Measurements from ENCODE around the gene CEACAM4. TPM values are rescaled to one million over a fixed set of nuclear protein-coding genes. Genes with fewer than 3 reads are reported as not detected.

Gene CEACAM4
- total RNA-seq, 1 donor from 2014 or later: 0.51 TPM

DNA sequence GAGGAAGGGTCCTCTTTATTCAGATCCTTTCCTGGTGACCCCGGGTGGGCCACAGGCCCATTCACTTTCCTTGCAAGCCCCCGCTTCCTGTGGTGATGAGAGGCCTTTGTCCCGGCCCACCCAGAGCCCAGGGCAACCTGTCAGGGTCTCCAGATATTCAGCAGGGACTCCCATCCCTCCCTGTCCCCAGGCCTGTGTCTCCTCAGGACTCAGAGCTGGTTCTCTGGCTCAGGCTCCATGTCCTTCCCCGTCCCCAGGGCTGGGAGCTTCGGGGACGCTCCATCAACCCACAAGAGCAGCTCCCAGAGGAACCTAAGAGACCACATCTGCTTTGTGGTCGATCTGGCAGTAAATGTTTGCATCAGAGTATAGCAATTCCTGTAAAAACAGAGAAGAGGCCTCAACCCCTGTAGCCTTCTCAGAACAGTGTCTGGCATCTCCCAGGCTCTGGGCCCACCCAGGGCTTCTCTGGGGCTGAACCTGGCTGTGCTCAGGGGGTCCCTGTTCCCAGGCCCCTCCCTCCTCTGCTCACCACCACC, 7.8 kb downstream of the CEACAM4 start:
- intact Hi-C loops (cut with DNase I): no loop called here
- DNase-seq (ENCODE audit: low spot score): no peak

DNA sequence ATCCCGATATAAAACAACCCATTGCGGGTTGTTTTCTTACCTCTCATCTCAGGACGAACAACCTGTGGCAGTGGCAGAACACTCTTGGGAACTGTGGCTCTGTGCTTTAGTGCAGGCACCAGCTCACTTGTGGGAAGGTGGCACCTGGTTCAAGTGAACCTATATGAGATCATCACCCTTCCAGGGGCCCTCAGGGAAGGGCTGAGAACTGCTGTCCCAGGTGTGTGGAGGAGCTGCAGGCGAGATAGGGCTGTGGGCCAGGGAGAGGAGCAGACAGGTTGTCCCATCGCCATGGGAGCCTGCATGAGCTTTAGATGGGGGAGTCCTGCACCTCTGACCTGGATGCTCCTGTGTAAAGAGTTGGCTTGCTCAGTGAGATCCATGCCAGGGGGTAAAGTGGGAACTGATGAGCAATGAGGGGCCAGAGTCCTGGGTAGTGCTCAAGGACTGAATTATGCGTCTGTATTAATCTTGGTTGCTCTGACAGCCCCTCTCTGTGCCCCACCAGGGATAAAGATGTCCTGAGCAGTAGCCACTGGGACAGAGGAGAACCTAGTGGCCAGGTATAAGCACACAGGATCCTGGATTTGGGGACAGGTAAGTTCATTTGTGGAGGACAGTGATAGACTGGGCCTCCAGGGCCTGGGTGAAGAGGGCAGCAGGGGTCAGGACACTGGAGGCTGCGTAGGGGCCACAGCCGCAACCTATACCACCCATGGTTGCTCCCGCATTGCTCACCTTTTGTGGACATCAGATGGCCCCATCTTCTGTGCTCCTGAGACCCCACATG, 8.7 kb downstream of the CEACAM4 start:
- DNase-seq (ENCODE audit: low spot score): no peak
- intact Hi-C loops (cut with DNase I): no loop called here

GRCh38 chr19:41616792-41617621, 9.9 kb downstream of the CEACAM4 start:
- DNase-seq (ENCODE audit: low spot score): no peak
- intact Hi-C loops (cut with DNase I): no loop called here

GRCh38 chr19:41615207-41615606, 11.7 kb downstream of the CEACAM4 start:
- DNase-seq (ENCODE audit: low spot score): no peak
- intact Hi-C loops (cut with DNase I): no loop called here

GRCh38 chr19:41612483-41612882, 14.4 kb downstream of the CEACAM4 start:
- intact Hi-C loops (cut with DNase I): no loop called here
- no peak for DNase-seq (ENCODE audit: low spot score)

DNA sequence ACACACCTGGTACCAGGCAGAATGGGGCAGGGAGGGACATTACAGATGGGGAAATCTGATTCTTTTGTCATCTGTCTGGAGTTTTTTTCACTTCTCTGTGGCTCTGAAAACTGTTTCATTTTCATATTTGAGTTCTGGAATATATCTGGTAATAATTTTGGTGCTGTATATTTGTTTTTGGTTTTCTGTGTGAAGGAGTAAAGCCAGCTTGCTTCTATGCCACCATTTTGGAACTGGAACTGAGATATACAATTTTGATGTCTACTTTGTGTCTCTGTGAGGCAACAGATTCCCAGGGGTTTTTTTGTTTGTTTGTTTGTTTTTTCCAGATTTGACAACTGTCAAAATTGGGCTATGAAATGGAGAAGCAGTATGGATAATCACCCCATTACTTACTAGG, 16.1 kb downstream of the CEACAM4 start:
- no peak for DNase-seq (ENCODE audit: low spot score)
- intact Hi-C loops (cut with DNase I): no loop called here

GRCh38 chr19:41607668-41608067, 19.2 kb downstream of the CEACAM4 start:
- intact Hi-C loops (cut with DNase I): no loop called here

GRCh38 chr19:41606215-41606837, 20.5 kb downstream of the CEACAM4 start:
- DNase-seq (ENCODE audit: low spot score): no peak
- intact Hi-C loops (cut with DNase I): no loop called here

More at GRCh38 chr19:41607668-41608067, 19.2 kb downstream of the CEACAM4 start:
- DNase-seq (ENCODE audit: low spot score): no peak

- DNase-seq (ENCODE audit: low spot score): peak; percentile 61
- intact Hi-C loops (cut with DNase I): no loop called here
Measured at GRCh38 chr19:41604831-41605230, 22.0 kb downstream of the CEACAM4 start.

DNA sequence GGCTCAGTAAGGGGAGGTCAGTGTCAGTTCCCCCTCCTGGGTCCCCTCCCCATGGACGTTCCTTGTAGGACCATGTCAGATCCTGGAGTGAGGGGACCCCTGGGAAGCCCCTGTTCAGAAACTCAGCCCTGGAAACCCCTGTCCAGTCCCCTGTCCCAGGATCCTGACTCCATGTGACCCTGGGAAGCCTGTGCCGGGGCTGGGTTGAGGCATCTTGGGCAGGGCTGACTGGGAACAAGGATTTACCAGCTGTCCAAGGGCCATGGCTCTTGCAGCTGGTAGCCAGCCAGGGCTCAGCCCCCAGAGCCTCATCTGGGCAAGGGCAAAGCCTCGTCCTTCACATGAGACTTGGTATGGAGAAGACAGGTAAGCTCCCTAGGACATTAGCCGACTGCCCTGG, 25.1 kb downstream of the CEACAM4 start:
- peak; percentile 38 for DNase-seq (ENCODE audit: low spot score)
- intact Hi-C loops (cut with DNase I): no loop called here

- intact Hi-C loops (cut with DNase I): no loop called here
- DNase-seq (ENCODE audit: low spot score): peak; percentile 15
Measured at GRCh38 chr19:41599175-41599966, 27.5 kb downstream of the CEACAM4 start.

DNA sequence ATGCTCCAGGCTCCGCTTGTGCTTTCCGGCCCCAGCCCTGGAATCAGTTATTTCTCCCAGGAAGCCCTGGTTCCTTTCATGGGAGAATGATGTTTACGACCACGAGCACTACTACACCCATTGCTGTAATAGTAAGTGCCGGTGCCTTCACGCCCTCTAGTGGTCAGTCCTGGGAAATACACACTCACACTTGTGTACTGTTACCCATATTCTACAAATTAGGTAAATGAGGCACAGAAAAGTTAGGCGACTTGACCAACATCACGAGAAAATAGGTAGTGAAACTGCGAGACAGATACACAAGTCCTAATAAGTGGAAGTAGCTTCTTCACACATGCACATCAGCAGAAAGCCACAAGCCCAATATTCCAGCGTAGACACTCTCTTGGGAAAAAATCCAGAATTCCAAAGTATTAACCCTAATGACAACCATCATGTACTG, 29.3 kb downstream of the CEACAM4 start:
- intact Hi-C loops (cut with DNase I): no loop called here
- DNase-seq (ENCODE audit: low spot score): peak; percentile 83

GRCh38 chr19:41595890-41596280, 31.0 kb downstream of the CEACAM4 start:
- peak; percentile 38 for DNase-seq (ENCODE audit: low spot score)
- intact Hi-C loops (cut with DNase I): no loop called here

DNA sequence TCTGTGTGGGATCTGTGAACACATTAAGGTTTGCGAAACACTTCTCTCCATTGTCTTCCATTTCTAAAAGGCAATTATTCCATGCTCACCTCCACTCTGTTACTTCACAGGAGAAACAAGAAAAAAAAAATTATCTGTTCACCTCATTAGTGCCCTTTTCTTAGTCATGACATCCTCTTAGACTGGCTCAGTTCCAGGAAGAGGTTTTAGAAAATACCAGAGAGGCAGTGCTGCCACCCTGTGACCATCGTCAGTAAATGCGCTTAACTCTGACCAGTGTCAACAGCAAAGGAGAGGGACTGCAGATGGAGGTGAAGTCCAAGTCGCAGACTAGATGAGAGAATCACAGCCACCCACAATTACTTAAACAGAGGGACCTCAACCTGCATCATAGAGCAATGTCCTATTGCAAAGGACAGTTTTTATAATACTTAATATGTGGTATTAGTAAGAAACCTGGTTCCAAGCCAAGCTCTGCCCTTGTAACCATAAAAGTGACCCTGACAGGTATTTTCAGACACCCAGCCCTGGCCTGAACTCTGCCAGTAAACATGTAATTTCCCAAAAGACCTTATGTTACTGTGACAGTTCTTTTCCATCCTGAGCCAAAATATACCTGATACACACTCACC, 31.5 kb downstream of the CEACAM4 start:
- DNase-seq (ENCODE audit: low spot score): peak; percentile 77
- intact Hi-C loops (cut with DNase I): no loop called here

DNA sequence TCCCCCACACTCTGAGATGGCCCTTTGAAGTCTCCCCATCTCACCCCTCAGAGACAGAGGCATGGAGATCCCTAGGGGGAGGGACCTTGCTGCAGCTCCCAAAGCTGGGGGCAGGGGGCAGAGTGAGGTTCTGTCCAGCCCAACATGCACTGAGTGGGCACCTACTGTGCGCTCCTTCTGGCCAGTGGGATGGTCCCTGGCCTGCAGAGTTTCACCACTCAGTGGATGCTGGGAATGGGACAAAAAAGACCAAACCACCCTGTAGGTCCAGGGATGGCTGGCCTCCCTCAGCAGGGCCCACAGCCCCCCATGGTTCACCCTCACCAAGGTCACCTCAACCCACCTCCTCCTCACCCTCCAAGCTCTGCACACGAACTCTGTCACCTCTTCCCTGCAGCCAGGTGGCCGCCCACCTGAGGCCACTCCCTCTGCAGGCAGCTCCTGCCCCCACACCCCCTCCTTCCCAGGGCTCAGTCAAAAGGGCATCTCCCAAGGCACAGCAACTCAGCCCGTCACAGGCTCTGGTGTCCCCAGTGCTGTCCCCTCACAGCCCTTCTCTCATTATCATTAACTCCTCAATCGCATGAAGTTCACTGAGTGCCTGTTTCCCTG, 34.8 kb downstream of the CEACAM4 start:
- DNase-seq (ENCODE audit: low spot score): no peak
- intact Hi-C loops (cut with DNase I): no loop called here

DNA sequence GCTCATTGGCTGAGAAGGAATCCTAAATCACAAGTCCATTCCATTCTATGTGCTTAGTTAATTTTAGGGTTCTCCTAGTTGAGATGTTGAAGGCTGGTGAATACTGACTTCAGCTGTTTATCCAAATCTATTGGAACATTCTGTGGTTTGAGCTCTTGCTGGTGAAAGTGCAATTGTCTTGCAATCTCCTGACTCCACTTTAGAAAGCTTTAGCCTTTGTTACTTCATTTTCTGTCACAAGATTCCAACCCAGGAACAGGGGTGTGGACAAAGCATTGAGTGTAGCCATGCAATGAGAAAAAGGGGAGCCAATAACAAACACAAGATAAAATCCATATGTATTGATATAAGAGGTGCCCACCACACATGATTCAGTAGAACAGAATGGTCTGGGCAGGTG, 35.9 kb downstream of the CEACAM4 start:
- DNase-seq (ENCODE audit: low spot score): no peak
- intact Hi-C loops (cut with DNase I): no loop called here

DNA sequence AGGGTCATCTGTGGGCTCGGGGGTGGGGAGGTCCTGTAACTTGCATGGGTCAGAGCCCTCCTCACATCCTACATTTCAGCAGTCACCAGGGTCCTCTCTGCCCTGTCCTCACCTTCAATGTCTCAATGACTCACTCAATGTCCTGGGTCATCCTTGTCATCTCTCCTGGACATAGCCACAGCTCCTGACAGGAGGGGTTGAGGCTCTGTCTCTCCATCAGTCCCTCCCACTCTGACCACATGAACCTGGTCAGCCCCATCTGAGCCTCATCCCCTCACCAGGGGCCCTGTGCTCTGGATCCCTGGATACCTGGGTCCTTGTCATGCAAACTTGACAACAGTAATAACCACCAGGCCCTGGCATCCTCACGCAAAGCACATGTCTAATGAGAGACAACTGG, 37.5 kb downstream of the CEACAM4 start:
- intact Hi-C loops (cut with DNase I): no loop called here
- no peak for DNase-seq (ENCODE audit: low spot score)

GRCh38 chr19:41588497-41589209, 38.2 kb downstream of the CEACAM4 start:
- DNase-seq (ENCODE audit: low spot score): peak; percentile 57
- intact Hi-C loops (cut with DNase I): no loop called here

Measured in cardiac septum (tissue), 1 donor.